Embryonic facial prominence (tissue), 1 donor: ENCODE measurements around the gene PTPN5.
"Not testable (repeated sequence)": the region's sequence is repeated elsewhere in the genome, so short reads cannot be mapped to it uniquely, and the experiment has no call there.

Source experiments
- DNase-seq: peaks from one replicate; pipeline ENCODE4 v3.0.0-alpha.2; 2016; ENCODE audit errors: extremely low spot score

The PTPN5 gene

GRCh38 chr11:18682466-18682865, 109.1 kb downstream of the PTPN5 start:
- no peak for DNase-seq

DNA sequence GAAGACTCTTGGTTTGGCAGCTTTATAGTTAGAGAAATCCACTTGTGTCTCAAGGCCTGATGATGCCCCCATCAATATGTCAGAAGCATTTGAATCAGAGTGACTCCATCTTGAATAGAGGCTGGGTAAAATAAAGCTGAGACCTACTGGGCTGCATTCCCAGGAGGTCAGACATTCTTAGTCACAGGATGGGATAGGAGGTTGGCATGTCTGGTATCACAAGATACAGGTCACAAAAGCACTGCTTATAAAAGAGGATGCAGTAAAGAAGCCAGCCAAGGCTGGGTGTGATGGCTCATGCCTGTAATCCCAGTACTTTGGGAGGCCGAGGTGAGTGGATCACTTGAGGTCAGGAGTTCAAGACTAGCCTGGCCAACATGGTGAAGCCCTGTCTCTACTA, 109.6 kb downstream of the PTPN5 start:
- not testable (repeated sequence) for DNase-seq
